ENCODE measurements around the gene PPP1R12B. TPM values are rescaled to one million over a fixed set of nuclear protein-coding genes. Genes with fewer than 3 reads are reported as not detected.

PPP1R12B gene
- total and polyA plus RNA-seq, 2 experiments from 2014 or later = 13.2 to 13.8 TPM

GRCh38 chr1:202592146-202592545 is 243.6 kb downstream of the PPP1R12B start:
- no peak overlapping the region for H3K4me2 ChIP-seq
- Mint-ChIP-seq H3K27ac (no peak overlapping the region), H3K36me3 (ENCODE audit: low read depth) (peaks cover 8% of the 10 kb centered on the region; the same call in 2 of the 3 replicates), H3K4me1 (no peaks in the 10 kb centered on the region), H3K9me3 (no peaks in the 10 kb centered on the region), H3K27me3 (ENCODE audit: insufficient read depth, low read depth, poor library complexity) (no peaks in the 10 kb centered on the region), H3K4me3 (no peak overlapping the region)
- H3K27me3 ChIP-seq (ENCODE audit: insufficient read depth) = no peaks in the 10 kb centered on the region
- H4K20me1 ChIP-seq (replicated peaks; ENCODE audit: insufficient read depth) = no peaks in the 10 kb centered on the region
- H3K4me1 ChIP-seq (ENCODE audit: insufficient read depth) = no peaks in the 10 kb centered on the region
- H3K79me2 ChIP-seq (replicated peaks; ENCODE audit: insufficient read depth) = no peaks in the 10 kb centered on the region
- no peak overlapping the region for H3K4me3 ChIP-seq
- H3K9me2 ChIP-seq (ENCODE audit: insufficient read depth) = peaks cover 4% of the 10 kb centered on the region; the same call in 1 of the 2 replicates
- H3K36me3 ChIP-seq (ENCODE audit: insufficient read depth) = no peaks in the 10 kb centered on the region
- no peak for TF ChIP-seq EZH2 (IDR thresholded peaks at IDR 0.05; ENCODE audit: low read depth, unreplicated experiment)
- TF ChIP-seq, protein P1, sequence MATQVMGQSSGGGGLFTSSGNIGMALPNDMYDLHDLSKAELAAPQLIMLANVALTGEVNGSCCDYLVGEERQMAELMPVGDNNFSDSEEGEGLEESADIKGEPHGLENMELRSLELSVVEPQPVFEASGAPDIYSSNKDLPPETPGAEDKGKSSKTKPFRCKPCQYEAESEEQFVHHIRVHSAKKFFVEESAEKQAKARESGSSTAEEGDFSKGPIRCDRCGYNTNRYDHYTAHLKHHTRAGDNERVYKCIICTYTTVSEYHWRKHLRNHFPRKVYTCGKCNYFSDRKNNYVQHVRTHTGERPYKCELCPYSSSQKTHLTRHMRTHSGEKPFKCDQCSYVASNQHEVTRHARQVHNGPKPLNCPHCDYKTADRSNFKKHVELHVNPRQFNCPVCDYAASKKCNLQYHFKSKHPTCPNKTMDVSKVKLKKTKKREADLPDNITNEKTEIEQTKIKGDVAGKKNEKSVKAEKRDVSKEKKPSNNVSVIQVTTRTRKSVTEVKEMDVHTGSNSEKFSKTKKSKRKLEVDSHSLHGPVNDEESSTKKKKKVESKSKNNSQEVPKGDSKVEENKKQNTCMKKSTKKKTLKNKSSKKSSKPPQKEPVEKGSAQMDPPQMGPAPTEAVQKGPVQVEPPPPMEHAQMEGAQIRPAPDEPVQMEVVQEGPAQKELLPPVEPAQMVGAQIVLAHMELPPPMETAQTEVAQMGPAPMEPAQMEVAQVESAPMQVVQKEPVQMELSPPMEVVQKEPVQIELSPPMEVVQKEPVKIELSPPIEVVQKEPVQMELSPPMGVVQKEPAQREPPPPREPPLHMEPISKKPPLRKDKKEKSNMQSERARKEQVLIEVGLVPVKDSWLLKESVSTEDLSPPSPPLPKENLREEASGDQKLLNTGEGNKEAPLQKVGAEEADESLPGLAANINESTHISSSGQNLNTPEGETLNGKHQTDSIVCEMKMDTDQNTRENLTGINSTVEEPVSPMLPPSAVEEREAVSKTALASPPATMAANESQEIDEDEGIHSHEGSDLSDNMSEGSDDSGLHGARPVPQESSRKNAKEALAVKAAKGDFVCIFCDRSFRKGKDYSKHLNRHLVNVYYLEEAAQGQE (IDR thresholded peaks at IDR 0.05; ENCODE audit: unreplicated experiment) = no peak
- no peak for TF ChIP-seq JUNB (IDR thresholded peaks at IDR 0.05; ENCODE audit: unreplicated experiment)
- TF ChIP-seq ZNF462 (CRISPR knock-in tag; IDR thresholded peaks at IDR 0.05) = no peak
- no peak for TF ChIP-seq POLR2AphosphoS5 (IDR thresholded peaks at IDR 0.05; ENCODE audit: low read depth)
- no peak for TF ChIP-seq STAT1 (IDR thresholded peaks at IDR 0.05; ENCODE audit: unreplicated experiment)
- ATAC-seq (no peak), DNase-seq (ENCODE audit: low spot score) (no peak)
- no peak overlapping the region for H2AFZ ChIP-seq
- H3F3A ChIP-seq (replicated peaks; ENCODE audit: low read depth) = no peaks in the 10 kb centered on the region
- no peak overlapping the region for H3K27ac ChIP-seq (ENCODE audit: low read depth)
